H9 (cell line): ENCODE data around the gene GPX7. TPM values are rescaled to one million over a fixed set of nuclear protein-coding genes. Genes with fewer than 3 reads are reported as not detected.
A peak's percentile ranks its signal among the peaks of the same experiment; 100 is the strongest.

ENCODE experiments used
- DNase-seq: peaks from one replicate; pipeline ENCODE4 v3.0.0-alpha.2; 2017
- H2AFZ ChIP-seq: one replicate; pipeline ENCODE4 v1.6.1; 2013; ENCODE audit warnings: mild to moderate bottlenecking, low read length, control low read depth, moderate library complexity
- H2AK5ac ChIP-seq: 2 replicates; pipeline ENCODE4 v1.6.1; 2013; ENCODE audit warnings: low read length, control low read depth, mixed read lengths; ENCODE audit not compliant: insufficient read length
- H2BK120ac ChIP-seq: one replicate; pipeline ENCODE4 v1.6.1; 2013; ENCODE audit warnings: low read depth, mild to moderate bottlenecking, low read length, control low read depth, inconsistent platforms; ENCODE audit not compliant: poor library complexity, severe bottlenecking
- H2BK12ac ChIP-seq: 2 replicates; pipeline ENCODE4 v1.6.1; 2013; ENCODE audit warnings: low read length, control low read depth, mixed read lengths, low read depth; ENCODE audit not compliant: insufficient read length
- H2BK15ac ChIP-seq: 2 replicates; pipeline ENCODE4 v1.6.1; 2013; ENCODE audit warnings: low read depth, low read length, control low read depth
- H2BK20ac ChIP-seq: one replicate; pipeline ENCODE4 v1.6.1; 2013; ENCODE audit warnings: low read depth, mild to moderate bottlenecking, low read length, control low read depth, inconsistent platforms; ENCODE audit not compliant: poor library complexity, severe bottlenecking
- H2BK5ac ChIP-seq: 2 replicates; pipeline ENCODE4 v1.6.1; 2013; ENCODE audit warnings: low read length, control low read depth, mixed read lengths; ENCODE audit not compliant: insufficient read length
- H3K14ac ChIP-seq: 2 replicates; pipeline ENCODE4 v1.6.1; 2013; ENCODE audit warnings: low read length, control low read depth; ENCODE audit not compliant: insufficient read depth
- H3K18ac ChIP-seq: 2 replicates; pipeline ENCODE4 v1.6.1; 2013; ENCODE audit warnings: low read depth, mild to moderate bottlenecking, mixed read lengths, low read length, control low read depth; ENCODE audit not compliant: insufficient read length
- H3K23ac ChIP-seq: 2 replicates; pipeline ENCODE4 v1.6.1; 2013; ENCODE audit warnings: low read length, control low read depth, mixed read lengths, low read depth; ENCODE audit not compliant: insufficient read length
- H3K23me2 ChIP-seq: 2 replicates; pipeline ENCODE4 v1.6.1; 2013; ENCODE audit warnings: low read depth, mild to moderate bottlenecking, mixed read lengths, low read length, control low read depth; ENCODE audit not compliant: insufficient read length, poor library complexity, severe bottlenecking
- H3K27ac ChIP-seq: 2 replicates; pipeline ENCODE4 v1.5.1; 2013; ENCODE audit warnings: low read length, control low read depth, mixed read lengths, low read depth; ENCODE audit not compliant: insufficient read length
- H3K27me3 ChIP-seq: 2 replicates; pipeline ENCODE4 v1.6.1; 2013; ENCODE audit warnings: low read length, control low read depth, inconsistent platforms; ENCODE audit not compliant: insufficient read depth
- H3K4ac ChIP-seq: 2 replicates; pipeline ENCODE4 v1.6.1; 2013; ENCODE audit warnings: low read depth, mild to moderate bottlenecking, control low read depth, inconsistent platforms, low read length, moderate library complexity
- H3K4me1 ChIP-seq: 2 replicates; pipeline ENCODE4 v1.6.1; 2013; ENCODE audit warnings: low read length, control low read depth, inconsistent platforms; ENCODE audit not compliant: insufficient read depth
- H3K4me2 ChIP-seq: 2 replicates; pipeline ENCODE4 v1.6.1; 2013; ENCODE audit warnings: low read length, control low read depth, mixed read lengths; ENCODE audit not compliant: insufficient read length, insufficient read depth
- H3K56ac ChIP-seq: 2 replicates; pipeline ENCODE4 v1.6.1; 2013; ENCODE audit warnings: low read depth, mild to moderate bottlenecking, mixed read lengths, low read length, control low read depth; ENCODE audit not compliant: insufficient read length
- H3K79me1 ChIP-seq: 2 replicates; pipeline ENCODE4 v1.6.1; 2013; ENCODE audit warnings: low read depth, mild to moderate bottlenecking, moderate library complexity, low read length, control low read depth, inconsistent platforms; ENCODE audit not compliant: insufficient read depth, poor library complexity, severe bottlenecking
- H3K79me2 ChIP-seq: 2 replicates; pipeline ENCODE4 v1.6.1; 2013; ENCODE audit warnings: low read length, control low read depth, inconsistent platforms; ENCODE audit not compliant: insufficient read depth
- H3K9ac ChIP-seq: 2 replicates; pipeline ENCODE4 v1.6.1; 2013; ENCODE audit warnings: low read length, control low read depth, mixed read lengths; ENCODE audit not compliant: insufficient read length; ENCODE audit errors: extremely low read depth
- H3K9me3 ChIP-seq: one replicate; pipeline ENCODE4 v1.6.1; 2013; ENCODE audit warnings: low read depth, low read length, inconsistent platforms; ENCODE audit not compliant: control insufficient read depth
- H3T11ph ChIP-seq: one replicate; pipeline ENCODE4 v1.6.1; 2013; ENCODE audit warnings: mild to moderate bottlenecking, low read length, control low read depth, inconsistent platforms
- H4K20me1 ChIP-seq: one replicate; pipeline ENCODE4 v1.6.1; 2013; ENCODE audit not compliant: control insufficient read depth, insufficient read length, insufficient read depth
- H4K5ac ChIP-seq: 2 replicates; pipeline ENCODE4 v1.6.1; 2013; ENCODE audit warnings: low read depth, mild to moderate bottlenecking, mixed read lengths, low read length, control low read depth; ENCODE audit not compliant: insufficient read length
- H4K8ac ChIP-seq: replicated peaks from 2 replicates; pipeline ENCODE4 v1.6.1; 2013; ENCODE audit warnings: low read length, control low read depth, mixed read lengths, low read depth; ENCODE audit not compliant: insufficient read length
- H4K91ac ChIP-seq: 2 replicates; pipeline ENCODE4 v1.6.1; 2013; ENCODE audit warnings: low read depth, mild to moderate bottlenecking, moderate library complexity, mixed read lengths, low read length, control low read depth; ENCODE audit not compliant: insufficient read length
- H3K27ac Mint-ChIP-seq, 3 experiments: 2 replicates in 2 of 3; 3 replicates in 1 of 3; pipeline ENCODE4 v1.8.0; 2020 to 2021; ENCODE audit warnings: mixed read lengths in 3 of 3, mild to moderate bottlenecking in 1 of 3, moderate library complexity in 1 of 3
- H3K27me3 Mint-ChIP-seq: 2 replicates; pipeline ENCODE4 v1.8.0; 2021; ENCODE audit warnings: low read depth, mild to moderate bottlenecking, moderate library complexity, mixed read lengths
- H3K36me3 Mint-ChIP-seq, 3 experiments: 2 replicates in 2 of 3; 3 replicates in 1 of 3; pipeline ENCODE4 v1.8.0; 2020 to 2021; ENCODE audit warnings: low read depth in 3 of 3, mixed read lengths in 3 of 3; ENCODE audit not compliant: insufficient read depth in 1 of 3
- H3K4me1 Mint-ChIP-seq, 2 experiments: 2 replicates each; pipeline ENCODE4 v1.8.0; 2020; ENCODE audit warnings: mixed read lengths in 2 of 2
- H3K4me3 Mint-ChIP-seq, 2 experiments: 2 replicates in 1 of 2; 3 replicates in 1 of 2; pipeline ENCODE4 v1.8.0; 2020 to 2021; ENCODE audit warnings: mild to moderate bottlenecking in 2 of 2, mixed read lengths in 2 of 2, moderate library complexity in 1 of 2
- H3K9me3 Mint-ChIP-seq, 2 experiments: 2 replicates in 1 of 2; 3 replicates in 1 of 2; pipeline ENCODE4 v1.8.0; 2020; ENCODE audit warnings: mild to moderate bottlenecking in 2 of 2, mixed read lengths in 2 of 2, moderate library complexity in 1 of 2
- CTCF ChIP-seq: fragments of 200-600 bp; sonication (generic); conservative IDR thresholded peaks from 3 replicates; pipeline ENCODE4 v1.8.0; 2021; ENCODE audit warnings: antibody characterized with exemption, mild to moderate bottlenecking
- WGBS: extraction: QIAGEN DNeasy Blood & Tissue Kit; methylation state at CpG from one replicate; pipeline ENCODE4 v1.1.7; 2013; ENCODE audit warnings: missing lambda C conversion rate, low lambda C conversion rate, mixed read lengths; ENCODE audit not compliant: insufficient read length; ENCODE audit errors: extremely low coverage; 5-methylcytosine and 5-hydroxymethylcytosine counted together
- total RNA-seq: library from RNA; stranded (reverse); gene quantifications from 2 replicates; pipeline ENCODE4 v1.2.1, GENCODE V29; 2021

Gene GPX7
- total RNA-seq, 1 experiment from 2014 or later: 12.1 TPM

- Histone ChIP-seq H3K79me1 (no peaks in the 10 kb centered on the region), H2BK120ac (no peak overlapping the region), H3K18ac (no peak overlapping the region), H2AK5ac (no peak overlapping the region), H4K5ac (no peak overlapping the region), H3K4me2 (no peak overlapping the region), H3T11ph (no peak overlapping the region), H3K14ac (no peak overlapping the region), H3K9ac (no peak overlapping the region), H3K27ac (no peak overlapping the region), H2AFZ (no peak overlapping the region), H2BK5ac (no peak overlapping the region), H2BK15ac (no peak overlapping the region), H3K9me3 (no peaks in the 10 kb centered on the region), H2BK20ac (no peak overlapping the region), H3K56ac (no peak overlapping the region), H2BK12ac (no peak overlapping the region), H3K4ac (no peak overlapping the region), H4K91ac (no peak overlapping the region), H3K23ac (no peak overlapping the region), H3K4me1 (no peaks in the 10 kb centered on the region; the same call in 1 of the 2 replicates), H4K8ac (no peak overlapping the region), H3K27me3 (peaks cover 30% of the 10 kb centered on the region), H3K23me2 (peaks cover 4% of the 10 kb centered on the region), H4K20me1 (no peaks in the 10 kb centered on the region), H3K79me2 (no peaks in the 10 kb centered on the region)
- H3K4me3 Mint-ChIP-seq: no peak overlapping the region; a peak in 1 of 5 replicates
- no peak for DNase-seq
- TF ChIP-seq CTCF: no peak
- H3K27me3 Mint-ChIP-seq: peaks cover 66% of the 10 kb centered on the region
- H3K27ac Mint-ChIP-seq: peak overlapping the region in 1 of 3 experiments; percentile 40; a peak in 1 of 7 replicates
- H3K4me1 Mint-ChIP-seq: peaks cover 13 to 25% of the 10 kb centered on the region in 2 experiments
- no CpG with 5 or more reads among the region's 8 CpGs for WGBS
- H3K36me3 Mint-ChIP-seq: peaks cover 0 to 8% (median 7%) of the 10 kb centered on the region in 3 experiments; a peak in 3 of 7 replicates
- H3K9me3 Mint-ChIP-seq: peaks cover 9% of the 10 kb centered on the region in 2 experiments
These were observed 29.7 kb downstream of the GPX7 start for GRCh38 chr1:52631759-52632331.
